Astrocyte of the cerebellum (primary cell): ENCODE data around the gene EBF4.
"Not testable (repeated sequence)": the region's sequence is repeated elsewhere in the genome, so short reads cannot be mapped to it uniquely, and the experiment has no call there.

Source experiments
- DNase-seq: peaks from one replicate; pipeline ENCODE4 v3.0.0-alpha.2; 2011; ENCODE audit warnings: low read depth
- H3K4me3 ChIP-seq: 2 replicates; pipeline ENCODE4 v1.5.1; 2011; ENCODE audit warnings: mild to moderate bottlenecking, low read depth, low read length, moderate library complexity
- CTCF ChIP-seq: IDR thresholded peaks from 2 replicates; pipeline ENCODE4 v1.5.1; 2012; ENCODE audit warnings: low read length, low read depth, moderate library complexity, mild to moderate bottlenecking; ENCODE audit errors: missing control alignments
- in situ Hi-C: cut with HindIII; loops from 2 replicates; pipeline ENCODE4 v1.10.0; 2017; ENCODE audit warnings: low sequenced_read_pairs

The EBF4 gene

GRCh38 chr20:2804852-2805688, 112.5 kb downstream of the EBF4 start:
- in situ Hi-C loops: no loop called here
- DNase-seq: no peak
- TF ChIP-seq CTCF: no peak
- no peak overlapping the region for H3K4me3 ChIP-seq

GRCh38 chr20:2805689-2806350, 113.2 kb downstream of the EBF4 start:
- in situ Hi-C loops: no loop called here
- DNase-seq: no peak
- TF ChIP-seq CTCF: no peak
- H3K4me3 ChIP-seq: no peak overlapping the region

DNA sequence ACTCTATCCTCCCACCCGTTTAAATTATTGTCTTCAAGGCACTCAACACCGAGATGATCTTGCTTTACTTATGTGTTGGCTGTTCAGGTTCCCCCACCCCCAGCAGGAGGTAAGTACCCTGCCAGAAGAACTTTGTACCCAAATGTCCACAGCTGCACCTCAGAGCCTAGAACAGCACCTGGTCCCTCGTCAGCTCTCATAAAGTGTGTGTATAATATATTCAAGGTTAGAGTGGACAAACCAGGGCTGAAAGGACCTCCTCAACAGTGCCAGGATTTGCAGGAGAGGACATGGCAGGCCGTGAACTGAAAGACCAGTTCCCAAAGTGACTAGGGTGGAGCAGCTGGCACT, 113.7 kb downstream of the EBF4 start:
- TF ChIP-seq CTCF: no peak
- in situ Hi-C loops: no loop called here
- no peak for DNase-seq

GRCh38 chr20:2807019-2807418, 114.4 kb downstream of the EBF4 start:
- no peak for TF ChIP-seq CTCF
- no peak for DNase-seq
- no peak overlapping the region for H3K4me3 ChIP-seq
- in situ Hi-C loops: no loop called here

More for the DNA sequence above, 113.7 kb downstream of the EBF4 start:
- H3K4me3 ChIP-seq: no peak overlapping the region

DNA sequence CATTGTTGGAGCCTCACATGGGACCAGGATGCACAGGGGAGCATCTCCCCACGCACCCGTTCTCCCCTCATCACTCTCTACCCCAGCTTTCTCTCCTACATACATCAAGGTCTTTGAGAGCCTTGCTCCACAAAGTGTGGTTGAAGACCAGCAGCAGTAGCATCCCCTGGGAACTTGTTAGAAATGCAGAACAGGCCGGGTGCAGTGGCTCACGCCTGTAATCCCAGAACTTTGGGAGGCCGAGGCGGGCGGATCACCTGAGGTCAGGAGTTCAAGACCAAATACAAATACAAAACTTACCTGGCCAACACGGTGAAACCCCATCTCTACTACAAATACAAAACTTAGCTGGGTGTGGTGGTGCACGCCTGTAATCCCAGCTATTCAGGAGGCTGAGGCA, 115.3 kb downstream of the EBF4 start:
- DNase-seq, H3K4me3 ChIP-seq, in situ Hi-C loops: not testable (repeated sequence)

DNA sequence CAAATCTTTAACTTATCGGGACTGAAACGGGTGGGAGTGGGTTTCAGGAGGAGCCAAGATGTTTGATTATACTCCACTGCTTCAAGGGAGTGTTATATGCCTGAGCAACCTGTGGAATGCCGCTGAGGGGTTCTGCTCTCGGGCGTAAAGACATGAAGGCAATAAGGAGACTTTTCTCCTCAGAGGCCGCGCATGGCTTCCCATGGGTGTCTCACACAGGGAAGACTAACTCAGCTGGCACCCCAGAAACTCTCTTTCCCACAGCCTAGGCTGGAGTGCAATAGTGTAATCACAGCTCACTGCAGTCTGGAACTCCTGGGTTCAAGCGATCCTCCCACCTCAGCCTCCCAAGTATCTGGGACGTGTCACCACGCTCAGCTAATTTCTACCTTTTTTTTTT, 117.1 kb downstream of the EBF4 start:
- in situ Hi-C loops: no loop called here
- DNase-seq: no peak
- no peak for TF ChIP-seq CTCF
- H3K4me3 ChIP-seq: no peak overlapping the region
